ENCODE data around the gene THAP12. TPM values are rescaled to one million over a fixed set of nuclear protein-coding genes. Genes with fewer than 3 reads are reported as not detected.

Gene THAP12
- total and polyA plus RNA-seq, 2 experiments from 2014 or later: 20.1 to 36.0 TPM

DNA sequence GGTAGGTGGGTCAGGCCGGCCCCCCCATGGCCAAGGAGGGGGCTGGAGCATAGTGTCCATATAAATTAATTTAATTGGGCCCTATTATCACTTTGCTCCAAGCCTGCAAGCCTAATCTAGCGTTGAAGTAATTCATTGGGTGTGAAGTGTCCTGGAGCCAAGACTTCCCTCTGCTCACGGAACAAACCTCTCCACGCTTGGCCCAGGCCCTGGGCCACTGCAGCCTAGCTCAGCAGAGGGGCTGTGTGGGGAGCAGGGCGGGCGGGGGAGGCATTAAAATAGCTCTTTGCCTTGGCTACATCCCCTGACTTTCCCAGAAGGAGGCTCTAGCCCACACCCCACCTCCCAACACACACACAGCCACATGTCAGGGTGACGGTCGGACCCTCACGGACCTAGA lies 73.5 kb downstream of the THAP12 start (continued):
- TF ChIP-seq, protein P1, sequence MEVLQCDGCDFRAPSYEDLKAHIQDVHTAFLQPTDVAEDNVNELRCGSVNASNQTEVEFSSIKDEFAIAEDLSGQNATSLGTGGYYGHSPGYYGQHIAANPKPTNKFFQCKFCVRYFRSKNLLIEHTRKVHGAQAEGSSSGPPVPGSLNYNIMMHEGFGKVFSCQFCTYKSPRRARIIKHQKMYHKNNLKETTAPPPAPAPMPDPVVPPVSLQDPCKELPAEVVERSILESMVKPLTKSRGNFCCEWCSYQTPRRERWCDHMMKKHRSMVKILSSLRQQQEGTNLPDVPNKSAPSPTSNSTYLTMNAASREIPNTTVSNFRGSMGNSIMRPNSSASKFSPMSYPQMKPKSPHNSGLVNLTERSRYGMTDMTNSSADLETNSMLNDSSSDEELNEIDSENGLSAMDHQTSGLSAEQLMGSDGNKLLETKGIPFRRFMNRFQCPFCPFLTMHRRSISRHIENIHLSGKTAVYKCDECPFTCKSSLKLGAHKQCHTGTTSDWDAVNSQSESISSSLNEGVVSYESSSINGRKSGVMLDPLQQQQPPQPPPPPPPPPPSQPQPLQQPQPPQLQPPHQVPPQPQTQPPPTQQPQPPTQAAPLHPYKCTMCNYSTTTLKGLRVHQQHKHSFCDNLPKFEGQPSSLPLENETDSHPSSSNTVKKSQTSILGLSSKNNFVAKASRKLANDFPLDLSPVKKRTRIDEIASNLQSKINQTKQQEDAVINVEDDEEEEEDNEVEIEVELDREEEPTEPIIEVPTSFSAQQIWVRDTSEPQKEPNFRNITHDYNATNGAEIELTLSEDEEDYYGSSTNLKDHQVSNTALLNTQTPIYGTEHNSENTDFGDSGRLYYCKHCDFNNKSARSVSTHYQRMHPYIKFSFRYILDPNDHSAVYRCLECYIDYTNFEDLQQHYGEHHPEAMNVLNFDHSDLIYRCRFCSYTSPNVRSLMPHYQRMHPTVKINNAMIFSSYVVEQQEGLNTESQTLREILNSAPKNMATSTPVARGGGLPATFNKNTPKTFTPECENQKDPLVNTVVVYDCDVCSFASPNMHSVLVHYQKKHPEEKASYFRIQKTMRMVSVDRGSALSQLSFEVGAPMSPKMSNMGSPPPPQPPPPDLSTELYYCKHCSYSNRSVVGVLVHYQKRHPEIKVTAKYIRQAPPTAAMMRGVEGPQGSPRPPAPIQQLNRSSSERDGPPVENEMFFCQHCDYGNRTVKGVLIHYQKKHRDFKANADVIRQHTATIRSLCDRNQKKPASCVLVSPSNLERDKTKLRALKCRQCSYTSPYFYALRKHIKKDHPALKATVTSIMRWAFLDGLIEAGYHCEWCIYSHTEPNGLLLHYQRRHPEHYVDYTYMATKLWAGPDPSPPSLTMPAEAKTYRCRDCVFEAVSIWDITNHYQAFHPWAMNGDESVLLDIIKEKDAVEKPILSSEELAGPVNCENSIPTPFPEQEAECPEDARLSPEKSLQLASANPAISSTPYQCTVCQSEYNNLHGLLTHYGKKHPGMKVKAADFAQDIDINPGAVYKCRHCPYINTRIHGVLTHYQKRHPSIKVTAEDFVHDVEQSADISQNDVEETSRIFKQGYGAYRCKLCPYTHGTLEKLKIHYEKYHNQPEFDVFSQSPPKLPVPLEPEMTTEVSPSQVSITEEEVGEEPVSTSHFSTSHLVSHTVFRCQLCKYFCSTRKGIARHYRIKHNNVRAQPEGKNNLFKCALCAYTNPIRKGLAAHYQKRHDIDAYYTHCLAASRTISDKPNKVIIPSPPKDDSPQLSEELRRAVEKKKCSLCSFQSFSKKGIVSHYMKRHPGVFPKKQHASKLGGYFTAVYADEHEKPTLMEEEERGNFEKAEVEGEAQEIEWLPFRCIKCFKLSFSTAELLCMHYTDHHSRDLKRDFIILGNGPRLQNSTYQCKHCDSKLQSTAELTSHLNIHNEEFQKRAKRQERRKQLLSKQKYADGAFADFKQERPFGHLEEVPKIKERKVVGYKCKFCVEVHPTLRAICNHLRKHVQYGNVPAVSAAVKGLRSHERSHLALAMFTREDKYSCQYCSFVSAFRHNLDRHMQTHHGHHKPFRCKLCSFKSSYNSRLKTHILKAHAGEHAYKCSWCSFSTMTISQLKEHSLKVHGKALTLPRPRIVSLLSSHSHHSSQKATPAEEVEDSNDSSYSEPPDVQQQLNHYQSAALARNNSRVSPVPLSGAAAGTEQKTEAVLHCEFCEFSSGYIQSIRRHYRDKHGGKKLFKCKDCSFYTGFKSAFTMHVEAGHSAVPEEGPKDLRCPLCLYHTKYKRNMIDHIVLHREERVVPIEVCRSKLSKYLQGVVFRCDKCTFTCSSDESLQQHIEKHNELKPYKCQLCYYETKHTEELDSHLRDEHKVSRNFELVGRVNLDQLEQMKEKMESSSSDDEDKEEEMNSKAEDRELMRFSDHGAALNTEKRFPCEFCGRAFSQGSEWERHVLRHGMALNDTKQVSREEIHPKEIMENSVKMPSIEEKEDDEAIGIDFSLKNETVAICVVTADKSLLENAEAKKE (CRISPR knock-in tag; IDR thresholded peaks at IDR 0.05): no peak
- TF ChIP-seq EZH2phosphoT487 (IDR thresholded peaks at IDR 0.05; ENCODE audit: unreplicated experiment) (no peak), NANOG (IDR thresholded peaks at IDR 0.05; ENCODE audit: borderline replicate concordance) (no peak)

DNA sequence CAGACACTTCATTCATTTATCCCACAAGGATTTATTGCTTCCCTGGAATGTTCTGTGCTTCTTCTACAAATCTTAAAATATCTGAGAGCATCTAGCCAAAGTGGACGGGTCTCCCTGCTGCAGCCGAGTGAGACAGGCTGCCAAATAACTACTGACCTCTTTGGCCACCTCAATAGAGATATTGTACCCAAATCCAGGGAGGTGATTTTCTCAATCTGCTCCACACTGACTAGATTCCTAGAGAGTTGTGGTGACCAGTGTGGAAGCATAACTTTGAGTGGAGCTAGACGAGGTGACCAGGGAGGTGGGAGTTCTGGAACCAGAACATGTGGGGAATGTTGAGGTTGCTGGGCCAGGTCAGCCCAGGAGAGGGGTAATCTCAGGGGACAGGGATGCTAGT lies 77.5 kb downstream of the THAP12 start:
- H3K79me2 ChIP-seq (replicated peaks; ENCODE audit: insufficient read depth): no peaks in the 10 kb centered on the region
- H3K36me3 ChIP-seq (ENCODE audit: insufficient read depth): no peaks in the 10 kb centered on the region
- H3K27ac ChIP-seq (ENCODE audit: low read depth): no peak overlapping the region
- H3K27me3 Mint-ChIP-seq (ENCODE audit: insufficient read depth, low read depth, poor library complexity): peaks cover 20% of the 10 kb centered on the region
- no peaks in the 10 kb centered on the region for H3K27me3 ChIP-seq (ENCODE audit: insufficient read depth)
- no peaks in the 10 kb centered on the region for H3K9me2 ChIP-seq (ENCODE audit: insufficient read depth)
- H3K4me1 Mint-ChIP-seq: peaks cover 13% of the 10 kb centered on the region
- no peak overlapping the region for H3K27ac Mint-ChIP-seq
- no peaks in the 10 kb centered on the region for H4K20me1 ChIP-seq (replicated peaks; ENCODE audit: insufficient read depth)
- H3K4me2 ChIP-seq: no peak overlapping the region
- H2AFZ ChIP-seq: no peak overlapping the region
- H3K4me1 ChIP-seq (ENCODE audit: insufficient read depth): peaks cover 8% of the 10 kb centered on the region
- no peaks in the 10 kb centered on the region for H3F3A ChIP-seq (replicated peaks; ENCODE audit: low read depth)
- no peak for ATAC-seq
- H3K4me3 Mint-ChIP-seq: no peak overlapping the region
- H3K36me3 Mint-ChIP-seq (ENCODE audit: low read depth): no peaks in the 10 kb centered on the region
- DNase-seq (ENCODE audit: low spot score): no peak
- no peak overlapping the region for H3K4me3 ChIP-seq
- no peaks in the 10 kb centered on the region for H3K9me3 Mint-ChIP-seq
- no peak for TF ChIP-seq POLR2AphosphoS5 (IDR thresholded peaks at IDR 0.05; ENCODE audit: low read depth)
- TF ChIP-seq, protein P2, sequence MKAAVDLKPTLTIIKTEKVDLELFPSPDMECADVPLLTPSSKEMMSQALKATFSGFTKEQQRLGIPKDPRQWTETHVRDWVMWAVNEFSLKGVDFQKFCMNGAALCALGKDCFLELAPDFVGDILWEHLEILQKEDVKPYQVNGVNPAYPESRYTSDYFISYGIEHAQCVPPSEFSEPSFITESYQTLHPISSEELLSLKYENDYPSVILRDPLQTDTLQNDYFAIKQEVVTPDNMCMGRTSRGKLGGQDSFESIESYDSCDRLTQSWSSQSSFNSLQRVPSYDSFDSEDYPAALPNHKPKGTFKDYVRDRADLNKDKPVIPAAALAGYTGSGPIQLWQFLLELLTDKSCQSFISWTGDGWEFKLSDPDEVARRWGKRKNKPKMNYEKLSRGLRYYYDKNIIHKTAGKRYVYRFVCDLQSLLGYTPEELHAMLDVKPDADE (IDR thresholded peaks at IDR 0.05): no peak
- no peak for TF ChIP-seq EZH2 (IDR thresholded peaks at IDR 0.05; ENCODE audit: low read depth, unreplicated experiment)
- TF ChIP-seq, protein P3, sequence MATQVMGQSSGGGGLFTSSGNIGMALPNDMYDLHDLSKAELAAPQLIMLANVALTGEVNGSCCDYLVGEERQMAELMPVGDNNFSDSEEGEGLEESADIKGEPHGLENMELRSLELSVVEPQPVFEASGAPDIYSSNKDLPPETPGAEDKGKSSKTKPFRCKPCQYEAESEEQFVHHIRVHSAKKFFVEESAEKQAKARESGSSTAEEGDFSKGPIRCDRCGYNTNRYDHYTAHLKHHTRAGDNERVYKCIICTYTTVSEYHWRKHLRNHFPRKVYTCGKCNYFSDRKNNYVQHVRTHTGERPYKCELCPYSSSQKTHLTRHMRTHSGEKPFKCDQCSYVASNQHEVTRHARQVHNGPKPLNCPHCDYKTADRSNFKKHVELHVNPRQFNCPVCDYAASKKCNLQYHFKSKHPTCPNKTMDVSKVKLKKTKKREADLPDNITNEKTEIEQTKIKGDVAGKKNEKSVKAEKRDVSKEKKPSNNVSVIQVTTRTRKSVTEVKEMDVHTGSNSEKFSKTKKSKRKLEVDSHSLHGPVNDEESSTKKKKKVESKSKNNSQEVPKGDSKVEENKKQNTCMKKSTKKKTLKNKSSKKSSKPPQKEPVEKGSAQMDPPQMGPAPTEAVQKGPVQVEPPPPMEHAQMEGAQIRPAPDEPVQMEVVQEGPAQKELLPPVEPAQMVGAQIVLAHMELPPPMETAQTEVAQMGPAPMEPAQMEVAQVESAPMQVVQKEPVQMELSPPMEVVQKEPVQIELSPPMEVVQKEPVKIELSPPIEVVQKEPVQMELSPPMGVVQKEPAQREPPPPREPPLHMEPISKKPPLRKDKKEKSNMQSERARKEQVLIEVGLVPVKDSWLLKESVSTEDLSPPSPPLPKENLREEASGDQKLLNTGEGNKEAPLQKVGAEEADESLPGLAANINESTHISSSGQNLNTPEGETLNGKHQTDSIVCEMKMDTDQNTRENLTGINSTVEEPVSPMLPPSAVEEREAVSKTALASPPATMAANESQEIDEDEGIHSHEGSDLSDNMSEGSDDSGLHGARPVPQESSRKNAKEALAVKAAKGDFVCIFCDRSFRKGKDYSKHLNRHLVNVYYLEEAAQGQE (IDR thresholded peaks at IDR 0.05; ENCODE audit: unreplicated experiment): no peak
